ENCODE results near the gene DOCK6.

DOCK6 gene

DNA sequence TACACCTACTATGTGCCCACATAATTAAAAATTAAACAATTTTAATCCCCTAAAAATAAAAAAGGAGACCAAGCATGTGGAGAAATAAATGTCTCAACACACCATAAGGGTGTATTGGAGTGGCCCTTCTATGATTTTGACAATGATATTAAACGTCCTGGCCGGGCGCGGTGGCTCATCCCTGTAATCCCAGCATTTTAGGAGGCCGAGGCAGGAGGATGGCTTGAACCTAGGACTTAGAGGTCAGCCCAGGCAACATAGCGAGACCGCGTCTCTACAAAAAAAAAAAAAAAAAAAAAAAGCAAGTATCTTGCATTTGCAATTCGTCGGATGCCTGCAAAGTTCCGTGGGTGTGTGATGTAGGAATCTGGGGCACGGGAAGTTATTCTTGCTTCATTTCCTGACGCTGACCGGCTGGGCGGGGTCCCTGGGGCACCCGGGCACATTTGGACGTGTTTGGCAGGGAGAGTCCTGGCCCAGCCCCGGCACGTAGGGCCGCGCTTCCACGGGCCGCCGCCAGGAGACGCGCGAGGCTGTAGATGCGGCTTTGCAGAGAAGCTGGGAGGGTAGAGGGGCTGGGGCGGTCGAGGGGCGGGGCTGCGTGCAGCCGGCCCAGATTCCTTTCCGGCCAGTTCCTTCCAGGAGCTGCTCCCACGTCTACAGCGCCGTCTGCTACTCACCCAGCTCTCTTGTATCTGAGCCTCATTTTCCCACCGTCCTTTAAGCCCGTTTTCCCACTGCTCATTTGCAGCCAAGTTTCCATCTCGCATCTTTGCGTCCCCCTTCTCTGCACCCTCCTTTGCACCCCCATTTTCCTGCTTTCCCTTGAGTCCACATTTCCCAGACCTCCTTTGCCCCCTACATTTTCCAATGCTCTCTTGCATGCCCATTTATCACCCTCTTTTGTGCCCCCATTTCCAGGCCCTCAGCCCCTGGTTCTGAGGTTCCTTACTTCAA lies 31.4 kb upstream of the DOCK6 start:
- H3K4me1 ChIP-seq (ENCODE audit: control insufficient read depth in 2 of 2, insufficient read depth in 2 of 2, low read length in 2 of 2) = peaks cover 7 to 14% of the 10 kb centered on the region in 2 donors
- H3K9me3 ChIP-seq (ENCODE audit: control insufficient read depth in 2 of 2, low read length in 2 of 2) = no peaks in the 10 kb centered on the region
- H3K9ac ChIP-seq (ENCODE audit: low read depth in 1 of 2, low read length in 2 of 2) = peak overlapping the region; percentile 14 to 50
- H3K4me3 ChIP-seq (ENCODE audit: low read length in 2 of 2) = peak overlapping the region; percentile 24 to 52
- H3K27me3 ChIP-seq (ENCODE audit: control insufficient read depth in 2 of 2, insufficient read depth in 2 of 2, low read length in 2 of 2) = no peaks in the 10 kb centered on the region
- H3K36me3 ChIP-seq (ENCODE audit: control insufficient read depth in 2 of 2, insufficient read depth in 2 of 2, low read length in 2 of 2) = no peaks in the 10 kb centered on the region
- no peak overlapping the region for H3K27ac ChIP-seq (ENCODE audit: low read depth in 2 of 2, low read length in 2 of 2)

DNA sequence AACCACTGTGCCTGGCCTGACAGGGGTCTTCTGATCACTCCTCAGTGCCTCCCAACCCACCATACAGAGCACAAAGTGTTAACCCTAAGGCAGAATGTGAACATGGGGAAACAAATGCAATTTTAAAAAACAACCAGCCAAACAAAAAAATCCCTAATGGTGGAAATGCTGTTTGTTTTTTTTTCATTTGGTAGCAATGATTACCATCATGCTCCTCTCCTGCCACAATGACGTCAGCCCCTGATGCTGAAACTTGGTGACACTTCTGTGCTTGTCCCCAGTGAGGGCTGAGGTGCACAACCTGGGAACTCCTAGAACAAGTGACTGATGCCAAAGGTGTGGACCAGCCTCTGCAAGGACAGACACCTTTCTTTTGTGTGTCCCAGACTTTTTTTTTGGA lies 29.7 kb upstream of the DOCK6 start:
- Histone ChIP-seq H3K9ac (ENCODE audit: low read depth in 1 of 2, low read length in 2 of 2) (no peak overlapping the region), H3K27me3 (ENCODE audit: control insufficient read depth in 2 of 2, insufficient read depth in 2 of 2, low read length in 2 of 2) (no peaks in the 10 kb centered on the region), H3K4me1 (ENCODE audit: control insufficient read depth in 2 of 2, insufficient read depth in 2 of 2, low read length in 2 of 2) (peaks cover 7 to 14% of the 10 kb centered on the region in 2 donors), H3K9me3 (ENCODE audit: control insufficient read depth in 2 of 2, low read length in 2 of 2) (no peaks in the 10 kb centered on the region), H3K27ac (ENCODE audit: low read depth in 2 of 2, low read length in 2 of 2) (no peak overlapping the region), H3K4me3 (ENCODE audit: low read length in 2 of 2) (no peak overlapping the region), H3K36me3 (ENCODE audit: control insufficient read depth in 2 of 2, insufficient read depth in 2 of 2, low read length in 2 of 2) (no peaks in the 10 kb centered on the region)

DNA sequence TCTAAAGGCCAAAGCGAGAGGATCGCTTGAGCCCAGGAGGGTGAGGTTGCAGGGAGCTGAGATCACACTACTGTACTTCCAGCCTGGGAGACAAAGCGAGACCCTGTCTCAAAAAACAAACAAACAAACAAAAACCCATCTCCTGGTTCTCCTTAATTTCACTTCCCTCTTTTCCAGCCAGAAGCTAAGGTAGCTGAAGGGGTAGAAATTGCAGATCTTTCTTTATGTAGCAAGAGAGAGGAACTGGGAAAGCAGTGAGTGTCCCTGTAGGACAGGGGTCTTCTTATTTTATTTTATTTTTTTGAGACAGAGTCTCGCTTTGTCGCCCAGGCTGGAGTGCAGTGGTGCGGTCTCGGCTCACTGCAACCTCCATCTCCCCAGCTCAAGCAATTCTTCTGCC lies 29.1 kb upstream of the DOCK6 start:
- peaks cover 7 to 14% of the 10 kb centered on the region in 2 donors for H3K4me1 ChIP-seq (ENCODE audit: control insufficient read depth in 2 of 2, insufficient read depth in 2 of 2, low read length in 2 of 2)
- no peak overlapping the region for H3K27ac ChIP-seq (ENCODE audit: low read depth in 2 of 2, low read length in 2 of 2)
- no peak overlapping the region for H3K4me3 ChIP-seq (ENCODE audit: low read length in 2 of 2)
- H3K36me3 ChIP-seq (ENCODE audit: control insufficient read depth in 2 of 2, insufficient read depth in 2 of 2, low read length in 2 of 2) = no peaks in the 10 kb centered on the region
- H3K27me3 ChIP-seq (ENCODE audit: control insufficient read depth in 2 of 2, insufficient read depth in 2 of 2, low read length in 2 of 2) = no peaks in the 10 kb centered on the region
- H3K9ac ChIP-seq (ENCODE audit: low read depth in 1 of 2, low read length in 2 of 2) = no peak overlapping the region
- no peaks in the 10 kb centered on the region for H3K9me3 ChIP-seq (ENCODE audit: control insufficient read depth in 2 of 2, low read length in 2 of 2)

DNA sequence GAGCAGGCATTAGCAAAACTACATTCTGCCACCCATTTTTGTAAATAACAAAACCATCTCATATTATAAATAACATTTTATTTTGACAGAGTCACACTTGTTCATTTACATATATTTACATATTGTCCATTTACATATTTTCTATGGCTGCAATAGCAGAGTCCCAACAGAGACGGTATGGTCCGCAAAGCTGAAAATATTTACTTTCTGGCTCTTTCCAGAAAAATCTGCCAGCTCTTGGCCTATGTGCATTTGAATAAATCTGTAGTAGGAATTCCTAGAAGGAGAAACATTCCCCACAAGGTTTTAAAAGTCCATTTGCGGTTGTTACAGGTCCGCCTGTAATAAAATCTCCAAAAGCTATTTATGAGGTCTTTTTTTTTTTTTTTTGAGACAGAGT lies 27.9 kb upstream of the DOCK6 start:
- no peak overlapping the region for H3K9ac ChIP-seq (ENCODE audit: low read depth in 1 of 2, low read length in 2 of 2)
- no peak overlapping the region for H3K27ac ChIP-seq (ENCODE audit: low read depth in 2 of 2, low read length in 2 of 2)
- H3K4me3 ChIP-seq (ENCODE audit: low read length in 2 of 2) = no peak overlapping the region
- no peaks in the 10 kb centered on the region for H3K27me3 ChIP-seq (ENCODE audit: control insufficient read depth in 2 of 2, insufficient read depth in 2 of 2, low read length in 2 of 2)
- H3K9me3 ChIP-seq (ENCODE audit: control insufficient read depth in 2 of 2, low read length in 2 of 2) = no peaks in the 10 kb centered on the region
- no peaks in the 10 kb centered on the region for H3K36me3 ChIP-seq (ENCODE audit: control insufficient read depth in 2 of 2, insufficient read depth in 2 of 2, low read length in 2 of 2)
- peaks cover 7% of the 10 kb centered on the region in 2 donors for H3K4me1 ChIP-seq (ENCODE audit: control insufficient read depth in 2 of 2, insufficient read depth in 2 of 2, low read length in 2 of 2)

DNA sequence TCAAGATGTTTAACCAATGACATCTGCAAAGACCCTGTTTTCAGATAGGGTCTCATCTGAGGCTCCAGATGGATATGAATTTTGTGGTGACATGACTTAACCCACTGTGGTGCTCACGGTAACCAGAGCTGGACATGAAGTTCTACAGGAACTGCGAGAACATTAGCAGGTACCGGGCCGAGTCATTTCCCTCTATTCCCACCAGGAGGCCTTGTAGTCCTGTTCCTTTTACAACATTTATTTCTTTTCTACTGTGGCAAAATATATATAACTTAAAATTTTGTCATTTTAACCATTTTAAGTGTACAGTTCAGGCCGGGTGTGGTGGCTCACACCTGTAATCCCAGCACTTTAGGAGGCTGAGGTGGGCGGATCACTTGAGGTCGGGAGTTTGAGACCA lies 26.0 kb upstream of the DOCK6 start:
- no peaks in the 10 kb centered on the region for H3K9me3 ChIP-seq (ENCODE audit: control insufficient read depth in 2 of 2, low read length in 2 of 2)
- no peak overlapping the region for H3K4me3 ChIP-seq (ENCODE audit: low read length in 2 of 2)
- H3K27ac ChIP-seq (ENCODE audit: low read depth in 2 of 2, low read length in 2 of 2) = no peak overlapping the region
- H3K4me1 ChIP-seq (ENCODE audit: control insufficient read depth in 2 of 2, insufficient read depth in 2 of 2, low read length in 2 of 2) = peaks cover under 1% of the 10 kb centered on the region in 2 donors
- H3K27me3 ChIP-seq (ENCODE audit: control insufficient read depth in 2 of 2, insufficient read depth in 2 of 2, low read length in 2 of 2) = no peaks in the 10 kb centered on the region
- no peaks in the 10 kb centered on the region for H3K36me3 ChIP-seq (ENCODE audit: control insufficient read depth in 2 of 2, insufficient read depth in 2 of 2, low read length in 2 of 2)
- no peak overlapping the region for H3K9ac ChIP-seq (ENCODE audit: low read depth in 1 of 2, low read length in 2 of 2)

DNA sequence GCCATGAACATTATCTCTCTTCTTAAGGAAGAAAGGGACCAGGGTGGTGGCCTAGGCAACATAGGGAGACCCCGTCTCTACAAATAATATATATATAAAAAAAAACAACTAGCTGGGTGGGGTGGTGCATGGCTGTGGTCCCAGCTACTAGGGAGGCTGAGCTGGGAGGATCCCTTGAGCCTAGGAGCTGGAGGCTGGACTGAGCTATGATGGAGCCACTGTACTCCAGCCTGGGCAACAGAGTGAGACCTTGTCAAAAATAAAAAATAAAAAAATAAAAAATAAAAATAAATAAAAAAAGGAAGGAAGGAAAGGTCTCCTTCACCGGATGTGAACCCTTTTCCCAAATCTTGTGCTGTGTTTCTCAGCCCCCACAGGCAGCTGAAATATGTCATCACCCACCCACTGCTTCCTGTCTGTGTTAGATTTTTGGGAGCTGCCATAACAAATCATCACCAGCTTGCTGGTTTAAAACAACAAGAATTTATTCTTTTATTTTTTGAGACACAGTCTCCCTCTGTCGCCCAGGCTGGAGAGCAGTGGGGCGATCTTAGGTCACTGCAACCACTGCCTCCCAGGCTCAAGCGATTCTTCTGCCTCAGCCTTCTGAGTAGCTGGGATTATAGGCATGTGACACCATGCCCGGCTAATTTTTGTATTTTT lies 24.1 kb upstream of the DOCK6 start:
- Histone ChIP-seq H3K27me3 (ENCODE audit: control insufficient read depth in 2 of 2, insufficient read depth in 2 of 2, low read length in 2 of 2) (no peaks in the 10 kb centered on the region), H3K4me1 (ENCODE audit: control insufficient read depth in 2 of 2, insufficient read depth in 2 of 2, low read length in 2 of 2) (no peaks in the 10 kb centered on the region), H3K9ac (ENCODE audit: low read depth in 1 of 2, low read length in 2 of 2) (no peak overlapping the region), H3K27ac (ENCODE audit: low read depth in 2 of 2, low read length in 2 of 2) (no peak overlapping the region), H3K36me3 (ENCODE audit: control insufficient read depth in 2 of 2, insufficient read depth in 2 of 2, low read length in 2 of 2) (no peaks in the 10 kb centered on the region), H3K9me3 (ENCODE audit: control insufficient read depth in 2 of 2, low read length in 2 of 2) (no peaks in the 10 kb centered on the region), H3K4me3 (ENCODE audit: low read length in 2 of 2) (no peak overlapping the region)

DNA sequence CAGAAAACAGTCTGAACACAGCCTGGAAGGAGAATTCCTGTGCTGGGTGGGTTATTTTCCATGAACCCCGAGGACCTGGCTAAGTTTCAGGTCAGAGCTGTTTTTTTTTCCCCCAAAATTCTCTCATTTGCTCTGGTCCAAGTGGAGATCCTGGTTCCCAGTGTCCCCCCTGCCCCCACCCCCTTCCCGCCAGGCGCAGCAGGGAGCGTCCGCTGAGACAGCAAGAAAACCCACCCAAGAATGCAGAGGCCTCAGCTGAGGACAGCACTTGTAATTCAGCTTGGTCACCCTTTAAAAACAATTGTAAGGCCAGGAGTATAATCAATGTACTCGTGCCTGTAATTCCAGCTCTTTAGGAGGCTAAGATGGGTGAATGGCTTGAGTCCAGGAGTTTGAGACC lies 22.2 kb upstream of the DOCK6 start:
- no peak overlapping the region for H3K27ac ChIP-seq (ENCODE audit: low read depth in 2 of 2, low read length in 2 of 2)
- H3K9me3 ChIP-seq (ENCODE audit: control insufficient read depth in 2 of 2, low read length in 2 of 2) = no peaks in the 10 kb centered on the region
- no peak overlapping the region for H3K4me3 ChIP-seq (ENCODE audit: low read length in 2 of 2)
- H3K4me1 ChIP-seq (ENCODE audit: control insufficient read depth in 2 of 2, insufficient read depth in 2 of 2, low read length in 2 of 2) = no peaks in the 10 kb centered on the region
- H3K27me3 ChIP-seq (ENCODE audit: control insufficient read depth in 2 of 2, insufficient read depth in 2 of 2, low read length in 2 of 2) = no peaks in the 10 kb centered on the region
- H3K36me3 ChIP-seq (ENCODE audit: control insufficient read depth in 2 of 2, insufficient read depth in 2 of 2, low read length in 2 of 2) = no peaks in the 10 kb centered on the region
- H3K9ac ChIP-seq (ENCODE audit: low read depth in 1 of 2, low read length in 2 of 2) = no peak overlapping the region

DNA sequence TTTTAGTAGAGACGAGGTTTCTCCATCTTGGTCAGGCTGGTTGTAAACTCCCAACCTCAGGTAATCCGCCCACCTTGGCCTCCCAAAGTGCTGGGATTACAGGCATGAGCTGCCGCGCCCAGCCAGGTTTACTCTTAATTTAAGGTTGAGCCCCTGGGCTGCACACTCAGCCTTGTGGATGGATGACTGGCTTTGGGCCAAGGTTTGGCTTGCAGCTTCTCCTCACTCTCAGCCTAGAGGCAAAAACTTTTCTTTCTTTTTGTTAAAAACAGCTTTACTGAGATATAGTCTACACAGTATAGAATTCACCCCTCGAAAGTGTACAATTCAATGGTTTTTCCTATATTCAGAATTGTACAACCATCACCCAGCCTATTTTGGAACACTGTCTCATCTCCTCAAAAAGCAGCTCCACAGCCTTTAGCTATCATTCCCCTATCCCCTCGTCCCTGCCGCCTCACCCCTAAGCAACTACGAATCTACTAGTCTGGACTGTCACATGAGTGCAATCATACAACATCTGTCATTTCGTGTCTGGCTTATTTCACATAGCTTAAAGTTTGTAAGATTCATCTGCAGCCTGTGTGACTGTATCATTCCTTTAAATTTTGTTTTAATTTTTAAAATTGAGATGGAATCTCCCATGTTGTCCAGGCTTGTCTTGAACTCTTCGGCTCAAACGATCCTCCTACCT lies 19.2 kb upstream of the DOCK6 start:
- Histone ChIP-seq H3K4me3 (ENCODE audit: low read length in 2 of 2) (no peak overlapping the region), H3K27ac (ENCODE audit: low read depth in 2 of 2, low read length in 2 of 2) (no peak overlapping the region), H3K27me3 (ENCODE audit: control insufficient read depth in 2 of 2, insufficient read depth in 2 of 2, low read length in 2 of 2) (no peaks in the 10 kb centered on the region), H3K9ac (ENCODE audit: low read depth in 1 of 2, low read length in 2 of 2) (no peak overlapping the region), H3K36me3 (ENCODE audit: control insufficient read depth in 2 of 2, insufficient read depth in 2 of 2, low read length in 2 of 2) (no peaks in the 10 kb centered on the region), H3K4me1 (ENCODE audit: control insufficient read depth in 2 of 2, insufficient read depth in 2 of 2, low read length in 2 of 2) (no peaks in the 10 kb centered on the region), H3K9me3 (ENCODE audit: control insufficient read depth in 2 of 2, low read length in 2 of 2) (no peaks in the 10 kb centered on the region)

DNA sequence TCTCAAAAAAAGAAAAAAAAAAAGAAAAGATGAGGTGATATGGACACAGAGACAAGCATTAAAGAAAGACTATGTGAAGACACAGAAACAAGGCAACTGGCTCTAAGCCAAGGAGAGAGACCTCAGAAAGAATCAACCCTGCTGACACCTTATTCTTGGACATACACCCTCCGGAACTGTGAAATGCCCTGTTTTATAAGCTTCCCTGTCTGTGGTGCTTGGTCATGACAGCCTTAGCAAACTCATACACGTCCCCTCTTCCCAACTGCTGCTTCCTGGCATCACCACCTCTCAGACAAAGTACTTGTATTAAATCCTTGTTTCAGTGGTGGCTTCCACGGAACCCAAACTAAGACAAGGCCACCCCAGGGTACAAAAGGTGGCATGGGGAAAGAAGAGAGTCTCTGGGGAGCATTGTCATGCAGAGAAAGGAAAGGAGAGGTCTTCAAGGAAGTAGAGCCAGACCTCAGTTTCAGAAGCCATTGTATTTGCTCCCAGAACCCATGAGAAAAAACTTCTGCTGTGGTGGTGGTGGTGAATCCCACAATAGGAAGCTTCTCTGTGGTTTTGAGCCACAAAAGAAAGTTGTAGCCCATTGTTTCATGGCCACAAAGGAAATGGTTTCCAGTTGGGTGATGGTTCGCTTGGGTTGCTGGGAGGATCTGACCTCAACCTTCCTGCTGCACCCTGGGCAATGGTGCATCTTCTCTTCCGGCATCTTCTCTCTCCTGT lies 17.3 kb upstream of the DOCK6 start:
- H3K36me3 ChIP-seq (ENCODE audit: control insufficient read depth in 2 of 2, insufficient read depth in 2 of 2, low read length in 2 of 2) = no peaks in the 10 kb centered on the region
- no peak overlapping the region for H3K4me3 ChIP-seq (ENCODE audit: low read length in 2 of 2)
- no peaks in the 10 kb centered on the region for H3K4me1 ChIP-seq (ENCODE audit: control insufficient read depth in 2 of 2, insufficient read depth in 2 of 2, low read length in 2 of 2)
- no peak overlapping the region for H3K27ac ChIP-seq (ENCODE audit: low read depth in 2 of 2, low read length in 2 of 2)
- H3K9me3 ChIP-seq (ENCODE audit: control insufficient read depth in 2 of 2, low read length in 2 of 2) = no peaks in the 10 kb centered on the region
- no peaks in the 10 kb centered on the region for H3K27me3 ChIP-seq (ENCODE audit: control insufficient read depth in 2 of 2, insufficient read depth in 2 of 2, low read length in 2 of 2)
- no peak overlapping the region for H3K9ac ChIP-seq (ENCODE audit: low read depth in 1 of 2, low read length in 2 of 2)
